GM18505 (cell line): ENCODE results near the gene PARD3B.

ENCODE experiments used
- ATAC-seq: cut with Tn5 transposase; IDR thresholded peaks from one replicate; pipeline ENCODE4 v1.9.1; 2021; ENCODE audit not compliant: unreplicated experiment
- POLR2A ChIP-seq: IDR thresholded peaks from 4 replicates; pipeline ENCODE4 v1.6.1; 2011; ENCODE audit warnings: borderline replicate concordance; ENCODE audit not compliant: insufficient read depth, insufficient read length; ENCODE audit errors: extremely low read depth

The PARD3B gene

GRCh38 chr2:205565142-205565522 lies 1019.9 kb downstream of the PARD3B start:
- TF ChIP-seq POLR2A = no peak

GRCh38 chr2:205566606-205567168 lies 1021.4 kb downstream of the PARD3B start:
- no peak for ATAC-seq
- TF ChIP-seq POLR2A = no peak

More at GRCh38 chr2:205565142-205565522, 1019.9 kb downstream of the PARD3B start:
- no peak for ATAC-seq

GRCh38 chr2:205568620-205569019 lies 1023.3 kb downstream of the PARD3B start:
- TF ChIP-seq POLR2A = no peak
- ATAC-seq = no peak

- ATAC-seq = no peak
- TF ChIP-seq POLR2A = no peak
Measured at GRCh38 chr2:205570648-205571047, 1025.4 kb downstream of the PARD3B start.

GRCh38 chr2:205571360-205571959 lies 1026.2 kb downstream of the PARD3B start:
- no peak for TF ChIP-seq POLR2A

GRCh38 chr2:205574001-205574400 lies 1028.7 kb downstream of the PARD3B start:
- no peak for ATAC-seq

More at GRCh38 chr2:205571360-205571959, 1026.2 kb downstream of the PARD3B start:
- ATAC-seq = no peak

GRCh38 chr2:205579335-205579734 lies 1034.1 kb downstream of the PARD3B start:
- ATAC-seq = no peak
- TF ChIP-seq POLR2A = no peak

More at GRCh38 chr2:205574001-205574400, 1028.7 kb downstream of the PARD3B start:
- no peak for TF ChIP-seq POLR2A

GRCh38 chr2:205580212-205580987 lies 1035.1 kb downstream of the PARD3B start:
- no peak for ATAC-seq
- TF ChIP-seq POLR2A = no peak

- ATAC-seq = no peak
- no peak for TF ChIP-seq POLR2A
Measured at GRCh38 chr2:205582366-205582765, 1037.1 kb downstream of the PARD3B start.

GRCh38 chr2:205585449-205586383 lies 1040.4 kb downstream of the PARD3B start:
- ATAC-seq = no peak
- TF ChIP-seq POLR2A = no peak

GRCh38 chr2:205586626-205587025 lies 1041.4 kb downstream of the PARD3B start:
- TF ChIP-seq POLR2A = no peak
- no peak for ATAC-seq

GRCh38 chr2:205589479-205589878 lies 1044.2 kb downstream of the PARD3B start:
- no peak for TF ChIP-seq POLR2A
- ATAC-seq = no peak

- ATAC-seq = no peak
- no peak for TF ChIP-seq POLR2A
Measured at GRCh38 chr2:205590759-205591158, 1045.5 kb downstream of the PARD3B start.
